IMR-90 (cell line): ENCODE data around the gene RNASE4. TPM values are rescaled to one million over a fixed set of nuclear protein-coding genes. Genes with fewer than 3 reads are reported as not detected.

ENCODE experiments used
- ATAC-seq: fragments of 200-7000 bp; cut with Tn5 transposase; 2 replicates; pipeline ENCODE4 v1.9.1; 2020; ENCODE audit warnings: low read depth, mild to moderate bottlenecking, moderate library complexity
- BruUV-seq: library from RNA; stranded (reverse); fragments of 400-500 nt; replicated peaks from 2 replicates; lab custom pipeline; 2021; lab: Mats Ljungman, UMichigan
- CTCF ChIA-PET: fragments of 300-600 bp; formaldehyde crosslinking; extraction: SDS; loops from one replicate; lab custom pipeline; 2021; ENCODE audit warnings: antibody characterized with exemption; lab: Yijun Ruan, JAX
- POLR2A ChIA-PET: fragments of 300-600 bp; sonication (Branson Sonifier 250); formaldehyde crosslinking; loops from one replicate; lab custom pipeline; 2022; ENCODE audit warnings: antibody characterized with exemption; ENCODE audit not compliant: unreplicated experiment; lab: Charles Lee
- DNase-seq: peaks from one replicate; pipeline ENCODE4 v3.0.0; 2013
- H2AFZ ChIP-seq: replicated peaks from 2 replicates; pipeline ENCODE3; 2013; ENCODE audit warnings: low read length, mild to moderate bottlenecking; ENCODE audit not compliant: poor library complexity
- H2AK5ac ChIP-seq: 2 replicates; pipeline ENCODE4 v1.6.1; 2013; ENCODE audit warnings: low read depth, low read length, inconsistent platforms
- H2AK9ac ChIP-seq: replicated peaks from 2 replicates; pipeline ENCODE3; 2013; ENCODE audit warnings: mild to moderate bottlenecking, low read depth, low read length, moderate library complexity; ENCODE audit not compliant: poor library complexity
- H2BK120ac ChIP-seq: 2 replicates; pipeline ENCODE4 v1.6.1; 2013; ENCODE audit warnings: low read depth, low read length, inconsistent platforms
- H2BK15ac ChIP-seq: 3 replicates; pipeline ENCODE4 v1.6.1; 2013; ENCODE audit warnings: low read depth, low read length, inconsistent platforms
- H2BK20ac ChIP-seq: 2 replicates; pipeline ENCODE4 v1.6.1; 2013; ENCODE audit warnings: low read depth, mild to moderate bottlenecking, inconsistent platforms, low read length, moderate library complexity
- H2BK5ac ChIP-seq: 2 replicates; pipeline ENCODE4 v1.6.1; 2013; ENCODE audit warnings: mild to moderate bottlenecking, low read depth, low read length, inconsistent platforms; ENCODE audit not compliant: poor library complexity, severe bottlenecking
- H3K14ac ChIP-seq: replicated peaks from 2 replicates; pipeline ENCODE4 v1.6.1; 2013; ENCODE audit warnings: low read depth, low read length, inconsistent platforms
- H3K18ac ChIP-seq: 2 replicates; pipeline ENCODE4 v1.6.1; 2013; ENCODE audit warnings: low read depth, low read length, control low read depth
- H3K23ac ChIP-seq: 2 replicates; pipeline ENCODE4 v1.6.1; 2013; ENCODE audit warnings: low read depth, low read length, inconsistent platforms
- H3K27ac ChIP-seq: 2 replicates; pipeline ENCODE4 v1.5.1; 2013; ENCODE audit warnings: mild to moderate bottlenecking, control low read depth, low read length; ENCODE audit not compliant: insufficient read depth
- H3K27me3 ChIP-seq: 2 replicates; pipeline ENCODE4 v1.6.1; 2013; ENCODE audit warnings: low read length; ENCODE audit not compliant: control insufficient read depth, insufficient read depth
- H3K36me3 ChIP-seq: 2 replicates; pipeline ENCODE4 v1.6.1; 2013; ENCODE audit warnings: low read length, mixed read lengths; ENCODE audit not compliant: control insufficient read depth, insufficient read depth
- H3K4ac ChIP-seq: 2 replicates; pipeline ENCODE4 v1.6.1; 2013; ENCODE audit warnings: low read depth, low read length, inconsistent platforms
- H3K4me1 ChIP-seq: 2 replicates; pipeline ENCODE4 v1.6.1; 2013; ENCODE audit warnings: low read length, mixed read lengths; ENCODE audit not compliant: control insufficient read depth, insufficient read depth
- H3K4me2 ChIP-seq: 2 replicates; pipeline ENCODE4 v1.6.1; 2013; ENCODE audit warnings: low read depth, mild to moderate bottlenecking, control low read depth, low read length, moderate library complexity
- H3K4me3 ChIP-seq: 2 replicates; pipeline ENCODE4 v1.5.1; 2013; ENCODE audit warnings: low read depth, mild to moderate bottlenecking, control low read depth, low read length, moderate library complexity; ENCODE audit not compliant: insufficient read depth
- H3K56ac ChIP-seq: 2 replicates; pipeline ENCODE4 v1.6.1; 2013; ENCODE audit warnings: low read length, inconsistent platforms; ENCODE audit not compliant: insufficient read depth; ENCODE audit errors: extremely low read depth
- H3K79me1 ChIP-seq, 2 experiments: 2 replicates each; pipeline ENCODE4 v1.6.1; 2013; ENCODE audit warnings: low read length in 2 of 2, inconsistent platforms in 1 of 2, low read depth in 1 of 2
- H3K9ac ChIP-seq: 2 replicates; pipeline ENCODE4 v1.6.1; 2013; ENCODE audit warnings: low read depth, low read length, control low read depth
- H3K9me1 ChIP-seq: 2 replicates; pipeline ENCODE4 v1.6.1; 2013; ENCODE audit warnings: low read length, inconsistent platforms; ENCODE audit not compliant: insufficient read depth
- H3K9me3 ChIP-seq: 2 replicates; pipeline ENCODE4 v1.6.1; 2013; ENCODE audit warnings: low read length; ENCODE audit not compliant: control insufficient read depth, insufficient read depth
- H4K20me1 ChIP-seq: 2 replicates; pipeline ENCODE4 v1.6.1; 2013; ENCODE audit warnings: low read length, inconsistent platforms; ENCODE audit not compliant: insufficient read depth
- H4K5ac ChIP-seq: 2 replicates; pipeline ENCODE4 v1.6.1; 2013; ENCODE audit warnings: mild to moderate bottlenecking, low read depth, low read length, control low read depth
- H4K8ac ChIP-seq, 2 experiments: 2 replicates each; pipeline ENCODE4 v1.6.1; 2013; ENCODE audit warnings: low read depth in 2 of 2, low read length in 2 of 2, control low read depth in 1 of 2, inconsistent platforms in 1 of 2
- H4K91ac ChIP-seq: 2 replicates; pipeline ENCODE4 v1.6.1; 2013; ENCODE audit warnings: low read depth, low read length, inconsistent platforms; ENCODE audit not compliant: insufficient read depth
- CEBPB ChIP-seq: IDR thresholded peaks from 2 replicates; pipeline ENCODE4 v1.6.1; 2012; ENCODE audit warnings: low read depth, low read length, improper control_type of control experiment
- FOS ChIP-seq: fragments of 150-350 bp; IDR thresholded peaks from 2 replicates; pipeline ENCODE4 v1.6.1; 2016; ENCODE audit warnings: low read depth, low read length
- MAFK ChIP-seq: IDR thresholded peaks from 2 replicates; pipeline ENCODE4 v1.6.1; 2012; ENCODE audit warnings: low read depth, low read length, improper control_type of control experiment
- MXI1 ChIP-seq: IDR thresholded peaks from 2 replicates; pipeline ENCODE4 v1.6.1; 2012; ENCODE audit warnings: low read depth, mild to moderate bottlenecking, low read length, moderate library complexity, borderline replicate concordance
- WGBS, 2 experiments: methylation state at CpG; one replicate each; pipeline versions ENCODE4 v1.1.5 to v1.1.7; 2013; ENCODE audit warnings: missing lambda C conversion rate in 2 of 2; ENCODE audit not compliant: insufficient read length in 1 of 2; ENCODE audit errors: extremely low coverage in 2 of 2; 5-methylcytosine and 5-hydroxymethylcytosine counted together
- dilution Hi-C: fragments of 300-500 bp; cut with HindIII; formaldehyde crosslinking; loops from one replicate; pipeline ENCODE4 v1.14.3; 2018; ENCODE audit warnings: low sequenced_read_pairs; ENCODE audit not compliant: unreplicated experiment
- in situ Hi-C: fragments of 300-500 bp; cut with MboI; formaldehyde crosslinking; loops from 3 replicates; pipeline ENCODE4 v1.14.3; 2019; ENCODE audit warnings: low sequenced_read_pairs, inconsistent platforms, mixed read lengths
- intact Hi-C: fragments of 100-400 bp; cut with micrococcal nuclease; formaldehyde crosslinking; loops from 2 replicates; pipeline ENCODE4 v1.10.0; 2022
- polyA plus RNA-seq, 3 experiments: library from polyadenylated mRNA; depleted of rRNA; stranded (reverse); fragments of >200 nt; gene quantifications; 2 replicates each; pipeline ENCODE4 v1.2.3, GENCODE V29; 2012; ENCODE audit warnings: low replicate concordance in 1 of 3
- total RNA-seq: library from RNA; depleted of rRNA; stranded (reverse); fragments of >200 nt; gene quantifications from 2 replicates; pipeline ENCODE4 v1.2.3, GENCODE V29; 2012

Gene RNASE4
- total and polyA plus RNA-seq, 2 of the 4 experiments (the other 2 are of a cell fraction): 10.4 to 11.6 TPM

DNA sequence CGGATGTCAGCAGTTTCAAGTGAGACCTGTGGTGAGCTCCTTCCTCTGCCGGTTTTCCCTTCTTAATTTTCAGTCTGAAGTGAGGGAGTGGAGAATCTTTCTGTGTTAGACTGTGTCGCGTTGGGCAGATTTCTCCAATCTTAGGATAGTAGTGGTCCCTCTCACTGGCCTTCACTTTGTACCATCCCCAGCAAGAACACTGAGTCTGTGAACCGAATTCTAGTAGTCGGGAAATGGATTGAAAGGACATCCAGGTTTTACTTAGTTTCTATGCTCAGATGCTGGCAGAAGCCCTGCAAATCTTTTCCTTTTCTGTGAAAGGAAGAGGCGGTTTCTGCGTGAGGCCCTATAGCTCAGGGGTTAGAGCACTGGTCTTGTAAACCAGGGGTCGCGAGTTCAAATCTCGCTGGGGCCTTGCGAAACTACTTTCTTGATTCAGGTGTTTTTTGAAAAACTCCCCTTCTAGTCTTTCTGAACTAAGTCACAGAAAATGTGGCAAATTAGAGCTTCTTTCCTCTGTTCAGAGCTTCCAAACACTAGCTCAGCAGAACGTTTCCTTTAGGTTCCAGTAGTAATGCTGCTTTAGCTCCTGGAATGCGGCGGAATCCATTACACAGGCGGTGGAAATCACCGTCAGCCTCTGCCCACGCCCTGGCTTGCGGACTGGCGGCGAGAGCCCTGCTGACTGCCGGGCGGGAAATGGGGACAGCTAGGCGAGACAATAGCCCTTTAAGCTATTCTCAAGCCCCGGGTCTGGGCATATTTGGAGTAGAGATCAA, 2.8 kb upstream of the RNASE4 start:
- no peak overlapping the region for H2BK20ac ChIP-seq
- intact Hi-C loops: loop anchor here (1.0 to 5.0 kb wide), 5 partner anchors 48 to 421 kb away; partner anchors contain the start of genes PARP2, TEP1 and TMEM253
- H3K79me1 ChIP-seq: 0 out of 4 replicates have a peak, but pooled peaks cover 0 to 3% of the 10 kb centered on the region in 2 experiments
- peak overlapping the region; percentile 74 for H4K5ac ChIP-seq
- ATAC-seq: peak; percentile 11
- H3K9me3 ChIP-seq: no peaks in the 10 kb centered on the region
- peak overlapping the region; percentile 82 for H3K4ac ChIP-seq
- peak overlapping the region; percentile 65 for H4K91ac ChIP-seq
- TF ChIP-seq MXI1 (no peak), CEBPB (0 out of 2 replicates have a peak, but pooled peaks have one; percentile 57), MAFK (peak; percentile 100), FOS (peak; percentile 86)
- H2AK9ac ChIP-seq: peak overlapping the region; percentile 32
- dilution Hi-C loops: no loop called here
- no peak overlapping the region; the same call in 1 of the 2 replicates for H2AK5ac ChIP-seq
- H3K9me1 ChIP-seq: peaks cover 4% of the 10 kb centered on the region; the same call in 1 of the 2 replicates
- peak overlapping the region; percentile 89 for H3K27ac ChIP-seq
- no TSS peak for BruUV-seq
- peak overlapping the region; percentile 65 for H3K4me3 ChIP-seq
- H2BK5ac ChIP-seq: peak overlapping the region; percentile 89
- peak overlapping the region; percentile 37 for H3K56ac ChIP-seq
- H3K4me1 ChIP-seq: no peaks in the 10 kb centered on the region
- peaks cover 6% of the 10 kb centered on the region for H4K20me1 ChIP-seq
- H3K23ac ChIP-seq: peak overlapping the region; percentile 44
- H3K27me3 ChIP-seq: no peaks in the 10 kb centered on the region
- H3K9ac ChIP-seq: peak overlapping the region; percentile 79
- H3K18ac ChIP-seq: no peak overlapping the region
- no peaks in the 10 kb centered on the region for H3K36me3 ChIP-seq
- peak; percentile 87 for DNase-seq
- ChIA-PET POLR2A (interaction anchor here (1.6 kb wide), 1 partner anchor 220 kb away, joined by 4 read pairs; the partner anchor contains the start of gene PIP4P1), CTCF (interaction anchor here (1.4 to 2.0 kb wide), 3 partner anchors 9 to 290 kb away, joined by 4 to 7 read pairs (median 4); no protein-coding TSS in a partner anchor)
- H2BK120ac ChIP-seq: 0 out of 2 replicates have a peak overlapping the region, but pooled peaks have one; percentile 12
- H4K8ac ChIP-seq: peak overlapping the region; percentile 50 to 93
- H2AFZ ChIP-seq: peak overlapping the region; percentile 98
- no peak overlapping the region for H2BK15ac ChIP-seq
- H3K4me2 ChIP-seq: peak overlapping the region; percentile 85
- in situ Hi-C loops: loop anchor here (5.0 to 10.0 kb wide), 3 partner anchors 49 to 357 kb away; partner anchors contain the start of gene TEP1
- 0% methylated on average over 12 of the region's 25 CpGs; no CpG with 5 or more reads in 1 of the 2 experiments for WGBS, 2 experiments
- H3K14ac ChIP-seq: peak overlapping the region; percentile 17; the same call in 1 of the 2 replicates
